ENCODE results near the gene CCDC117. TPM values are rescaled to one million over a fixed set of nuclear protein-coding genes. Genes with fewer than 3 reads are reported as not detected.
A peak's percentile ranks its signal among the peaks of the same experiment; 100 is the strongest.

The CCDC117 gene
- total RNA-seq, 1 donor from 2014 or later, result 13.2 TPM

DNA sequence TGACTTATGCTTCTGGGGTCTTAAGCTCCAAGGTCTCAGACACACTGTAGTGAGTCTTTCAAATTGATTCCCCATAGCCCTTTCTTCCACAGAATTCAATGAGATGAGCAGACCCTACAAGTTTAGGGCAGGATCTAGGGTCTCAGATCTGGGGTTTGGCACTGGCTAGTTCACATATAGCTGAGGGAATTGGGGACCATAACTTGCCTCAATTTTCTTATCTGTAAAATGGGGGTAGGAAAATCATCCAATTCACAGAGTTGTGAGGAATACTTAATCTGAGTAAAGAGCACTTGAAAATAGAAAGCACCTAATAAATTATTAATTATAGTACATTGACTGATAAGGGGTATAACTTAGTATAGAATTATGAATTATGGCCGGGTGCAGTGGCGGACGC, 5.9 kb upstream of the CCDC117 start:
- intact Hi-C loops (cut with micrococcal nuclease), result no loop called here
- DNase-seq (no peak), ATAC-seq (no peak)

DNA sequence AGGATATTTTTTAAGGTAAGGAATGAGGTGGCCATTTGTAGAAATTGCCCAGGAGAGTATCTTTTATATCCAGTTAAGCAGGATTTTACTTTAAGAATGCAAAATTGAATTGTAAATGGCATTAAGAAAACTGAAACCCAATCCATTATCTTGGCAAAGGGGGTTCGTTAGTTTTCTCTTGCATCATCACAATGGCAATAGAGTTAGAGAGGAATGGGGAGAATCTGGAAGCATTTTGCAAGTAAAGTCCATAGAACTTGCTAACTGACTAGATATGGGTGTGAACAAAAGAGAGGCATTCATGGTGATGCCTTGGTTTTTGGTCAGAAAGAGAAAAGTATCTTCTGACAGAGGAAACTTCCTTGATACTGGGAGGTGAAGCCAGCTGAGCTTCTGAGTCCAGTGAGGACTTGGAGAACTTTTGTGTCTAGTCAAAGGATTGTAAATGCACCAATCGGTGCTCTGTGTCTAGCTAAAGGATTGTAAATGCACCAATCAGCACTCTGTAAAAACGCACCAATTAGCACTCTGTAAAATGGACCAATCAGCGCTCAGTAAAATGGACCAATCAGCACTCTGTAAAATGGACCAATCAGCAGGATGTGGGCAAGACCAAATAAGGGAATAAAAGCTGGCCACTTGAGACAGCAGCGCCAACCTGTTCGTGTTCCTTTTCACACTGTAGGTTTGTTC, 3.6 kb upstream of the CCDC117 start:
- intact Hi-C loops (cut with micrococcal nuclease), result no loop called here
- no peak for ATAC-seq
- DNase-seq, result no peak

DNA sequence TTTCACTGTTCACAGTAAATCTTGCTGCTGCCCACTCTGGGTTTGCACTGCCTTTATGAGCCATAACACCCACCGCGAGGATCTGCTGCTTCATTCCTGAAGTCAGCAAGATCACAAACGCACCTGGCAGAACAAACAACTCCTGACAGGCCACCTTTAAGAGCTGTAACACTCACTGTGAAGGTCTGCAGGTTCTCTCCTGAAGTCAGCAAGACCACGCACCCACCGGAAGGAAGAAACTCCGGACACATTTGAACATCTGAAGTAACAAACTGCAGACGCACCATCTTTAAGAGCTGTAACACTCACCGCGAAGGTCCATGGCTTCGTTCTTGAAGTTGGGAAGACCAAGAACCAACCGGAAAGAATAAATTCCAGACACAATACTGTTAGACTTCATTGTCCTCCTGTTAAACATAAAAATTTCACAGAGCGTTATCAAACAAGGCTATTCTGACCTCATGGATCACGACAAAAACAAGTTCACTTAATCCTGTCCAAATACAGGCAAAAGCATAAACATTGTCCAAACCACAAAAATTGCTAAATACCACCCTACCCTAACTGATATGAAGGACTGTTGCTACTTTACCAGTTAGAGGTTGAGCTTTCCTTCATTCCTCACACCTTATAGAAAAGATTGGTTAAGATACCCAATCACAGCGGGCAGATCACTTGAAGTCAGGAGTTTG, 3.0 kb upstream of the CCDC117 start:
- intact Hi-C loops (cut with micrococcal nuclease), result no loop called here
- DNase-seq, result no peak
- no peak for ATAC-seq

DNA sequence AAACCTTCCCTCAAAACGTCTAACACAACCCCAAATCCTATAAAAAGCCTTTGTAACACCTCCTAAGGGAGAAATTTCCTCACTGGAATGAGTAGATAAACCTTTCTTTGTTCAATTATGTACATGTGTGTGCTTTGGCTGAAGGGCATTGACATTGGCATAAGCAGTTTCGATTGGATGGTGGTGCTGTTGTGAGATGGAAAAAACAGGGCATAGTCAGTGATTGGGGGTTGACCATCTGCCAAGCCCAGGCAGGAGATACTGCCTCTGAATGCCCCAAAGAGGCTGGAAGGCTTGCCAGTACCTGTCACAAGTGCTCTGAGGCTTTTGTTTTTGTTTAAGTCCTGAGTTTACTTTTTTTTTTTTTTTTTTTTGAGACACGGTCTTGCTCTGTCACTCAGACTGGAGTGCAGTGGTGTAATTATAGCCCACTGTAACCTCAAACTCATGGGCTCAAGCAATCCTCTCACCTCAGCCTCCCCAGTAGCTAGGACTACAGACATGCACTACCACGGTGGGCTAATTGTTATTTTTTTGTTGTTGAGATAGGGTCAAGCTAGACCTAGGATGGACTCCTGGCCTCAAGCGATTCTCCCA, 1.2 kb upstream of the CCDC117 start:
- no peak for ATAC-seq
- intact Hi-C loops (cut with micrococcal nuclease), result no loop called here

DNA sequence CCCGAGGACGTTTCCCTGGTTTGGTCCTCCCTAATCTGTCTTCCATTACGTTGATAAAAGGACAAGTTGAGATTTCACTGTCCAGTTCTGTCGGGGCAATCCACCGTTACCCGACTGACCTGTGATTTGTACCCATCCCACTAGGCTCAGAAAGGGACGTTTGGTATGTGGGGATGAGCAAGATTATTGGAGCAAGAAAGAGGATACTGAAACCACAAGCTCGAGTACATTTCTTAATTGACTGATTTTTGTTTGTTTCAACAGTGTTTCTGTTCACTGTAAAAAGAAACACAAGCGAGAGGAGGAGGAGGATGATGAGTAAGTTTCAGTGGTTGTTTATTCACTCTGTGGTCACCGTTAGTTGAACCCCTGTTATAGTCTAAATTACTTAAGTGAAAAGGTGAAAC, 969 bp downstream of the CCDC117 start:
- DNase-seq (no peak), ATAC-seq (no peak)
- intact Hi-C loops (cut with micrococcal nuclease), result no loop called here

More for the DNA sequence above, 1.2 kb upstream of the CCDC117 start:
- DNase-seq, result no peak

DNA sequence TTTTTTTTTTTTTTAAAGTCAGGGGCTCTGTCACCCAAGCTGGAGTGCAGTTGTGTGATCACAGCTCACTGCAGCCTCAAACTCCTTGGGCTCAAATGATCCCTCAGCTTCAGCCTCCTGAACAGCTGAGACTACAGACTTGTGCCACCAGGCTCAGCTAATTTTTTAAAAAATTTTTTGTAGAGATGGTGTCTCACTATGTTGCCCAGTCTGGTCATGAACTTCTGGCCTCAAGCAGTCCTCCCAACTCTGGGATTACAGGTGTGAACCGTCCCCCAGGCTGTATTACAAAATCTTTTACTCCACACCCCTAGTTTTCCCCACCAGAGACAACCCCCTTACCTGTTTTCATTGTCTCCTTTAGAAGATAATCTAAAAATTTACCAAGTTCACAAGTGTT, 1.9 kb downstream of the CCDC117 start:
- DNase-seq (no peak), ATAC-seq (no peak)
- intact Hi-C loops (cut with micrococcal nuclease), result no loop called here

DNA sequence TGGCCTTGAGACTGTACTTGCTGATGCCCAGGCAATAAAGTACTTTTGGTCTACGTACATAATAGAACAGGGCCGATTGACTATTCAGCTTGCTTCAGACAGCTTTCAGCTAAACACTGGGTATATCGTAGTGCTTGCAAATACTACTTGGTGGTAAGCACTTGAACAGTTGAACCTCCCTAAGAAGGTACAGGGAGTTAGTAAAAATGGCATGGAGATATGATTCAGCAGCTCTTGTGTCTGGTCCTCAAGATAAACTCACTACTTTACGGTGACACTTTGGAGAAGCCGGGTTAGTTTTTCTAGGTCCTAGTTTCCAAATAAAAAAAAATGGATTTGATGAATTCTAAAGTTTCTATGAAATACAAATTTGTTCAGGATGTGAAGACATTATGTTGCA, 7.3 kb downstream of the CCDC117 start:
- intact Hi-C loops (cut with micrococcal nuclease), result no loop called here
- ATAC-seq (peak; percentile 22), DNase-seq (no peak)

DNA sequence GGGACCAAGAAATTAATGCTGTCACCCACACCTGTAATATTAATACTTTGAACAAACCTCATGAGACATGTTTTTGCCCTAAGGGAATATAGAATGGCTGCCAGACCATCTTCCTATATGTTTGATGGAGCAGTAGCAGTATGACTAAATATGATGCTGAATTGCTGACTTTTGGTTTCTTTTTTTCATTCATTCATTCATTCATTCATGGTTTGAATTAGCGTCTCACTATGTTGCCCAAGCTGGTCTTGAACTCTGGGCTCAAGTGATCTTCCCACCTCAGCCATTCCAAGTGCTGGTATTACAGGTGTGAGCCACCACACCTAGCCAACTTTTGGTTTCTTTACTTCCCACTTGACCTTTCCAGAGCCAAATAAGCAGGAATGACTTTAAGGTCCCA, 7.8 kb downstream of the CCDC117 start:
- intact Hi-C loops (cut with micrococcal nuclease), result no loop called here
- ATAC-seq, result no peak
- DNase-seq, result no peak

DNA sequence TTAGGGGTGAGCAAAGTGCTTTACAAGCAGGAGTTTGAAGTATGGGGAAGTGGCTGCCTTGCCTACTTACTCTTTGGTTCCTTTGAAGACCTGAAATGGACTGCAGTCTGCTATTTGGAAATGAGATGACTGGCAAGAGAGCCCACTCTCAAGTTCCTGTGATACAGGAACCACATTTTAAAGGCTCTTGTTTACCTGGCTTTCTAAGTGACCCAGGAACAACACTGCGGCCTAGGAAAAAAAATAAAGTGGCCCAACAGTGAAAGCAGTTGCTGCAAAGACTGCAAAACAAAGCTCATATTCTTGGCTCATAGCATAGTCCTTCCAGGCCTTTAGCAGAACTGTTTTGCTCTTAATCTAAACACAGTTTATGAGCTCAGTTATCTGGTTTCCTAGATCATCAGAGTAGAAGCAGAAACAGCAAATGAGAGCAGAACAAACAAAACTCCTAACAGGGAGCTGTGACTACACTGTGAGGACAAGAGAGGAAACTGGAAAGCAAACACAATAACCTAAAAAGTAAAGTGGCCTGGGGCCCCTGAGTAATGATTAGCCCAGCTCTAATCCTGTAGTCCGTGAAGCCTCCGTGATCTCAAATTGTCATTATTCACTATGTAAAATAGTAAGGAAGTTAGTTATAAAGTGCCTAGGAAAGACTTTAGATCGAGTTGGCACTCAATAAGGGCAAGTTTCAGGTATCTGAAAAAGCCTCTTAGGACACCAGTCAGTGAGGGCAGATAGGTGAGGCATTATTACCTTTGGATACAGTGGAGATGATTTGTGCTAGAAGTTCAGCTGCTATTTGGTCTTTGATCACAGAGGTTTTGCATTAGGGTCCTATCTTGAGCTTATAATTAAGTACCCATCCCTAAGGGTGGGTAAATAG, 11.5 kb downstream of the CCDC117 start:
- DNase-seq (no peak), ATAC-seq (no peak)
- intact Hi-C loops (cut with micrococcal nuclease), result no loop called here

DNA sequence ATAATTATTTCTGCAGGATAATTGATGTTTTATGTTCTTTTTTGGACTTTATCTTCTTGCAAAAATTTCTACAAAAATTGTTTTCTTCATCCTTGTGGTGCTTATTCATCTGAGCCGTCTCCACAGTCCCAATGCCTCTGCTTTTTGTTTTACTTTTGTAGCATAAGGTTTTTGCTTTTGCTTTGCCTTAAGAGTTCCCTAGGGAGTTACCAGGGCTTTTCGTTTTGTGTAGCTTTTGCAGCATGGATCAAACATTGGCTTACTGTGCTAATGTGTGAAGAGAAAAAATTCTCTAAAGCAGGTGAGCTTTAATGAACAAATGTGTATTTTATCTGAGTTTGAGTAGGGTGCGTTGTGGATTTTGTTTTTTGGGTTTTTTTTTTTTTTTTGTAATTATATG, 16.1 kb downstream of the CCDC117 start:
- intact Hi-C loops (cut with micrococcal nuclease), result no loop called here
- ATAC-seq, result no peak
- no peak for DNase-seq

DNA sequence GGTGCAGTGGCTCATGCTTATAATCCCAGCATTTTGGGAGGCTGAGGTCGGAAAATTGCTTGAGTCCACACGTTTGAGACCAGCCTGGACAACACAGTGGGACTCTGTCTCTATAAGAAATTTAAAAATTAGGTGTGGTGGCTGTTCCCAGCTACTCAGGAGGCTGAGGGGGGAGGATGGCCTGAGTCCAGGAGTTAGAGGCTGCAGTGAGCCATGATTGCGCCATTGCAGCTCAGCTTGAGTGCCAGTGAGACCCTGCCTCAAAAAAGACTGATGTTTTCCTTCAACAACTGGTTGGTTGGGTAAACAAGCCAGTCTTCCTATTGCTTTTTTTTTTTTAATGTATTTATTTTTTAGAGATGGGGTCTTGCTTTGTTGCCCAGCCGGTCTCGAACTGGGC, 18.6 kb downstream of the CCDC117 start:
- DNase-seq (no peak), ATAC-seq (no peak)
- intact Hi-C loops (cut with micrococcal nuclease), result no loop called here

DNA sequence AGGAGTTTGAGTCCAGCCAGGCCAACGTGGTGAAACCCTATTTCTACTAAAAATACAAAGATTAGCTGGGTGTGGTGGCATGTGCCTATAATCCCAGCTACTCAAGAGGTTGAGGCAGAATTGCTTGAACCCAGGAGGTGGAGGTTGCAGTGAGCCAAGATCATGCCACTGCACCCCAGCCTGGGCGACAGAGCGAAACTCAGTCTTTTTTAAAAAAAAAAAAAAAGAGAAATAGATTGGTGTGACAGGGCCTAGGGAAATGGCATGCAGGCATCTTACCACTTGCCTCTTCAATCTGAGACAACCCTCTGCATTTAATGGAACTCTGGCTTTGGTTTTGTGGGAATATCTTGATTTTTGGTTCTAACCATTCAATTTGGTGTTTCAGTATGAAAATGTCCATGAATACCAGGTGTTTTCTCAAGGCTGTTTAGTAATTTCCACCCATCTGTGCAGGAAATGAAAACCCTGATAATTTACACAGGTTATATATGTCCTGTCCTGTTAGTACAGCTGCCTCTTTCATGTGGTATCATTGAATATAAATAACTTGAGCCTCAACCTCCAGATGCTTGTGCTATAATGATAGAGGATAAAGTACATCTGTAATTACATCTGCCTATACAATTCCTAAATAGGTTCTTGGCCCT, 19.5 kb downstream of the CCDC117 start:
- intact Hi-C loops (cut with micrococcal nuclease), result no loop called here
- no peak for ATAC-seq
- no peak for DNase-seq

DNA sequence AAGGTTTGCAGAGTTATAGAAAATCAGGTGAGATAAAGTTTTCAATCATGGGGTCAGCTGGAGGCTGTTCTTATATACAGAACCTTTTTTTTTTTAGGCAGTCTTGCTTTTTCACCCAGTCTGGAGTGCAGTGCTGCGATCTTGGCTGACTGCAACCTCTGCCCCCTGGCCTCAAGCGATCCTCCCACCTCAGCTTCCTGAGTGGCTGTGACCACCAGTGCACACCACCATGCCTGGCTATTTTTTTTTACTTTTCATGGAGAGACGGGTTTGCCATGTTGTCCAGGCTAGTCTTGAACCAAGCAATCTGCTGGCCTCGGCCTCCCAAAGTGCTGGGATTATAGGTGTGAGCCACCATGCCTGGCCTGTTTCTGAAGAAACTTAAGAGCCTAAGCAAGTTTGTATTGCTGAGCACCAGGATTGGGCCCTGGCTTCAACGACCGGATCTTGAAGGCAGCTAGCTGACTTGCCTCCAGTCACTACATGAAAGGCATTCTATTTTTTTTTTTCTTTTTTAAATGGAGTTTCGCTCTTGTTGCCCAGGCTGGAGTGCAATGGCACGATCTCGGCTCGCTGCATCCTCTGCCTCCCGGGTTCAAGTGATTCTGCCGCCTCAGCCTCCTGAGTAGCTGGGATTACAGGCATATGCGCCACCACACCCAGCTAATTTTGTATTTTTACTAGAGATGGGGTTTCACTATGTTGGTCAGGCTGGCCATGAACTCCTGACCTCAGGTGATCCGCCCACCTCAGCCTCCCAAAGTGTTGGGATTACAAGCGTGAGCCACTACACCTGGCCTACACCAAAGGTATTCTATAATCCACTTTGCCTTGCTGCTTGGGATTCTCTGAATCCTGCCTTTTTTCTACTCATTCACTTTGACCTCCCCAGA, 20.2 kb downstream of the CCDC117 start:
- DNase-seq (no peak), ATAC-seq (no peak)
- intact Hi-C loops (cut with micrococcal nuclease), result no loop called here

DNA sequence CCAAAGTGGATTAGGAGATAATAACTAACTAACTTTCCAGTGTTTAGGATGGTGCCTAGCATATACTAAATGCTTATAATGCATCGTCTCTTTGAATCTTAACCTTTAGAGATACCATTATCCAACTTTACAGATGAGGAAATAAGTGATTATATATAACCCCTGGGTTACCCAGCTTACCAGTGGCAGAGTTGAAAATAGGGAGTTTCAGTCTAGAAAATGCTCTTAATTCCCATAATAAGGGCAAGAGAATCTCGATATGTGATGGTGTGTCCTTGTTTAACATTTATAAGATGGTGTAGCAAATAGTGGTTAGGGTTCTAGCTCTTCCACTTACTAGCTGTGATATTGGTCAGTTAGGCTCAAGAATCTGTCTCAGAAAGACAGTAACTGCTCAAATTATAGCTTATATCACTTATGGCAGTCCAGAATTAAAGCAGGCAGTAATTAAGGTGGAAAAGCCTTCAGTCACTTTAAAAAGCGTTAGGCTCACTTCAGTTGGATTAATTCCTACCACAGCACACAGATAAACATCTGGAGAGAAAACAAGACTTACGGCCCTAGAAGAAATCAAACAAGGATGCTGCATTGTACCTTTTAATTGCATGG, 21.6 kb downstream of the CCDC117 start:
- intact Hi-C loops (cut with micrococcal nuclease), result no loop called here
- ATAC-seq (no peak), DNase-seq (no peak)

DNA sequence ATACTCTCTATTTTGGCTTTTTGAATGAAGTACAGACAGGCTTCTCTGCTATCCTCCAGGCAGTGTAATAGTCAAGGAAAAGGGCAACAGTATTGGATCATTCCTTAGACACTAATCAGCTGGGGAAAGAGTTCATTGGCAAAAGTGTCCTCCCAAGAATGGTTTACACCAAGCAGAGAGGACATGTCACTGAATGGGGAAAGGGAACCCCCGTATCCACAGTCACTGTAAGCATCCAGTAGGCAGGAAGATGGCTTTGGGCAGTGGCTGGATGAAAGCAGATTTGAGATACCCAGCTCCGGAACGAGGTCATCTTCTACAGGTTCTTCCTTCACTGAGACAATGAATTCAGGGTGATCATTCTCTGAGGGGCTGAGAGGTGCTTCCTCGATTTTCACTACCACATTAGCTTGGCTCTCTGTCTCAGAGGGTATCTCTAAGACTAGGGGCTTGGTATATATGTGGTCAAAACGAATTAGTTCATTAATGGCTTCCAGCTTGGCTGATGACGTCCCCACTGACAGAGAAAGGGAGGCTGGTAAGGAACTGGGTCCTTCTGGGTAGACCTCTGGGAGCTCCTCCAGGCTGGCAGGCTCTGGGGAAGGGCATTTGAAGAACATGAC, 22.7 kb downstream of the CCDC117 start:
- intact Hi-C loops (cut with micrococcal nuclease), result no loop called here
- ATAC-seq, result no peak
- DNase-seq, result no peak

DNA sequence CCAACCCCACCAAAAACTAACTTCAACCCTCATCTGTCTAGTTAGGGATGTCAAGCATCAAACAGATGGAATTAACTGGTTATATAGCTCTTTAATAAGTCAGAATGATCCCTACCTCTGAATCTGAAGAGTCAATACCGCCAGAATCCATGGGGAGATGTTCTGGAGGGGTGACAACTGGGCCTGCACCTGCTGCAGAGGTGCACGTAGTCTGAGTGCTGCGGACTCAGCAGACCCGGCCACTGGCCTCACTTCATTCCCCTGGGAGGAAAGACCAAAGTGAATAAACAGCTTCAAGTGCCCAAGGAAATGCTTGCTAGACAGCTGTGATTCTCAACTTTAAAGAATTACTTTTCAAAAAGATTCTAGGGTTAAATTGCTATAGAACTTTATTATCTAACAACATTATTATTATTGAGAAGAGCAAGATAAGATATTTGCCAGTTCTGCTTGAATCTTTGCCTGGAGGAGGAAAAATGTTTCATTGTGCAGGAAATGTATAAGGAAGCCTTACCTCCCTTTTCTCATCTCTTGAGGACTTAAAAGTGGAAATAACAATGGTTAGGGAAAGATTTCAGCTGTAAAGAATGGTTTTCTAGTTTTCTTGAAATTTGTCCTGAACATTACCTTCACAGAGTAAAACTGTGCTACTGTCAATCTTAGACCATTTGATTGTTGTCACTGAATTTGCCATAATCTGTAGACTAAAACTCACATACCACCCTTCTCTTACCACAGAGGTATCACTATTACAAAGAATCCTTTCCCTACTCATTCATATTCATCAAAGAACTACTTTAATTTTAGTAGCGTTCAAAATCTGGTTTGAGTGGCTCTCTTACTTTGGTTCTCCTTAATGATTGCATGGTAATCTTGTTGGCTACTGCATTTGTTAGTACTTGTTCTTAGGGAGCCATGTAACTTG, 23.7 kb downstream of the CCDC117 start:
- ATAC-seq, result no peak
- intact Hi-C loops (cut with micrococcal nuclease), result no loop called here

More for the DNA sequence above, 23.7 kb downstream of the CCDC117 start:
- DNase-seq, result no peak

Data from left ventricle myocardium superior (tissue), 1 donor.